ENCODE data around the gene POLR3H.

DNA sequence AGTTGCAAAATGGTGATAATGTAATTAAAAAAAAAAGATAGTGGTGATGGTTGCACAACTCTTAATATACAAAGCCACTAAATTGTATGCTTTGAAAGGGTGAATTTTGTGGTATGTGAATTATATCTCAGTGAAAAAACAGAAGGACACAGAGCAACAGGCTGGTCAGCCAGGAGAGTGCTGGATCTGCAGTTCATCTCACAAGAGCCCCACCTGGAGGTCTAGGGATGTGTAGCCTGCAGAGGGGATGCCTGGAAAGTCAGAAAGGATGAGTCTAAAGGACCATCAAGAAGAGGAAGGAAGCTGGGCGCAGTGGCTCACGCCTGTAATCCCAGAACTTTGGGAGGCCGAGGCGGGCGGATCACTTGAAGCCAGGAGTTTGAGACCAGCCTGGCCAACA, 9.0 kb downstream of the POLR3H start:
- no peak for TF ChIP-seq GATA2 (IDR thresholded peaks at IDR 0.05; ENCODE audit: low read depth, low read length)
- no peak for TF ChIP-seq GATA3 (IDR thresholded peaks at IDR 0.05; ENCODE audit: low read depth, low read length)

Data from SH-SY5Y (cell line).